Duodenal mucosa (tissue), 2 donors: ENCODE data around the gene FOXE3.
"Not testable (repeated sequence)": the region's sequence is repeated elsewhere in the genome, so short reads cannot be mapped to it uniquely, and the experiment has no call there.

Experiments
- H3K27ac ChIP-seq: one replicate; pipeline ENCODE4 v1.7.0; 2013; ENCODE audit warnings: low read depth, low read length
- H3K27me3 ChIP-seq, 2 donors: one replicate each; pipeline ENCODE4 v1.7.0; 2013; ENCODE audit warnings: low read length in 2 of 2, control low read depth in 1 of 2; ENCODE audit not compliant: insufficient read depth in 2 of 2, control insufficient read depth in 1 of 2
- H3K36me3 ChIP-seq, 2 donors: one replicate each; pipeline ENCODE4 v1.7.0; 2013; ENCODE audit warnings: low read length in 2 of 2, control low read depth in 1 of 2; ENCODE audit not compliant: insufficient read depth in 2 of 2, control insufficient read depth in 1 of 2
- H3K4me1 ChIP-seq, 2 donors: one replicate each; pipeline ENCODE4 v1.7.0; 2013; ENCODE audit warnings: low read length in 2 of 2, control low read depth in 1 of 2; ENCODE audit not compliant: insufficient read depth in 2 of 2, control insufficient read depth in 1 of 2
- H3K4me3 ChIP-seq, 2 donors: one replicate each; pipeline ENCODE4 v1.7.0; 2013; ENCODE audit warnings: low read length in 2 of 2, low read depth in 1 of 2
- H3K9ac ChIP-seq, 2 donors: one replicate each; pipeline ENCODE4 v1.7.0; 2013; ENCODE audit warnings: low read length in 2 of 2, low read depth in 1 of 2
- H3K9me3 ChIP-seq, 2 donors: one replicate each; pipeline ENCODE4 v1.7.0; 2013; ENCODE audit warnings: low read length in 2 of 2, control low read depth in 1 of 2; ENCODE audit not compliant: control insufficient read depth in 1 of 2

The FOXE3 gene

GRCh38 chr1:47445823-47446550, 29.9 kb downstream of the FOXE3 start:
- no peak overlapping the region for H3K9ac ChIP-seq
- peaks cover 12% of the 10 kb centered on the region in 2 donors for H3K4me1 ChIP-seq
- H3K27ac ChIP-seq: no peak overlapping the region
- peaks cover 93 to 98% of the 10 kb centered on the region in 2 donors for H3K27me3 ChIP-seq
- no peaks in the 10 kb centered on the region for H3K9me3 ChIP-seq
- H3K4me3 ChIP-seq: no peak overlapping the region
- no peaks in the 10 kb centered on the region for H3K36me3 ChIP-seq

GRCh38 chr1:47448462-47449222, 32.6 kb downstream of the FOXE3 start:
- no peaks in the 10 kb centered on the region for H3K9me3 ChIP-seq
- H3K27ac ChIP-seq: no peak overlapping the region
- no peak overlapping the region for H3K4me3 ChIP-seq
- peaks cover 12% of the 10 kb centered on the region in 2 donors for H3K4me1 ChIP-seq
- no peaks in the 10 kb centered on the region for H3K36me3 ChIP-seq
- no peak overlapping the region for H3K9ac ChIP-seq
- H3K27me3 ChIP-seq: peaks cover 70 to 78% of the 10 kb centered on the region in 2 donors

- no peaks in the 10 kb centered on the region for H3K36me3 ChIP-seq
- H3K9ac ChIP-seq: no peak overlapping the region
- no peak overlapping the region for H3K27ac ChIP-seq
- no peaks in the 10 kb centered on the region for H3K9me3 ChIP-seq
- no peak overlapping the region for H3K4me3 ChIP-seq
- H3K27me3 ChIP-seq: peaks cover 56 to 67% of the 10 kb centered on the region in 2 donors
- H3K4me1 ChIP-seq: peaks cover 2 to 4% of the 10 kb centered on the region in 2 donors
Measured at GRCh38 chr1:47449822-47450552, 33.9 kb downstream of the FOXE3 start.

GRCh38 chr1:47450606-47451005, 34.5 kb downstream of the FOXE3 start:
- Histone ChIP-seq H3K9me3 (no peaks in the 10 kb centered on the region), H3K27me3 (peaks cover 51 to 61% of the 10 kb centered on the region in 2 donors), H3K4me1 (no peaks in the 10 kb centered on the region), H3K4me3 (no peak overlapping the region), H3K27ac (no peak overlapping the region), H3K36me3 (no peaks in the 10 kb centered on the region), H3K9ac (no peak overlapping the region)

- Histone ChIP-seq H3K4me1 (no peaks in the 10 kb centered on the region), H3K27ac (no peak overlapping the region), H3K36me3 (no peaks in the 10 kb centered on the region), H3K9ac (no peak overlapping the region), H3K9me3 (no peaks in the 10 kb centered on the region), H3K27me3 (peaks cover 37 to 43% of the 10 kb centered on the region in 2 donors), H3K4me3 (no peak overlapping the region)
Measured at GRCh38 chr1:47452426-47452825, 36.3 kb downstream of the FOXE3 start.

- H3K27ac ChIP-seq, H3K36me3 ChIP-seq, H3K4me3 ChIP-seq, H3K4me1 ChIP-seq, H3K9ac ChIP-seq, H3K9me3 ChIP-seq: not testable (repeated sequence)
- peaks cover 24 to 31% of the 10 kb centered on the region in 2 donors for H3K27me3 ChIP-seq
Measured at GRCh38 chr1:47453910-47454309, 37.8 kb downstream of the FOXE3 start.

- Histone ChIP-seq H3K36me3 (no peaks in the 10 kb centered on the region), H3K9me3 (no peaks in the 10 kb centered on the region), H3K27me3 (peaks cover 14 to 33% of the 10 kb centered on the region in 2 donors), H3K4me3 (no peak overlapping the region), H3K4me1 (no peaks in the 10 kb centered on the region), H3K27ac (no peak overlapping the region), H3K9ac (no peak overlapping the region)
Measured at GRCh38 chr1:47456250-47456649, 40.2 kb downstream of the FOXE3 start.

GRCh38 chr1:47457547-47457946, 41.5 kb downstream of the FOXE3 start:
- H3K36me3 ChIP-seq, H3K4me1 ChIP-seq, H3K27ac ChIP-seq, H3K9me3 ChIP-seq, H3K9ac ChIP-seq, H3K4me3 ChIP-seq: not testable (repeated sequence)
- H3K27me3 ChIP-seq: peaks cover 26 to 35% of the 10 kb centered on the region in 2 donors

GRCh38 chr1:47459253-47459788, 43.2 kb downstream of the FOXE3 start:
- Histone ChIP-seq H3K9ac (no peak overlapping the region), H3K4me3 (no peak overlapping the region), H3K9me3 (no peaks in the 10 kb centered on the region), H3K4me1 (no peaks in the 10 kb centered on the region), H3K27ac (no peak overlapping the region), H3K36me3 (no peaks in the 10 kb centered on the region), H3K27me3 (peaks cover 34 to 35% of the 10 kb centered on the region in 2 donors)

GRCh38 chr1:47460040-47460439, 44.0 kb downstream of the FOXE3 start:
- Histone ChIP-seq H3K36me3 (no peaks in the 10 kb centered on the region), H3K9ac (no peak overlapping the region), H3K27me3 (peaks cover 33 to 34% of the 10 kb centered on the region in 2 donors), H3K4me1 (no peaks in the 10 kb centered on the region), H3K27ac (no peak overlapping the region), H3K9me3 (no peaks in the 10 kb centered on the region), H3K4me3 (no peak overlapping the region)
